HepG2 (cell line): ENCODE measurements around the gene OSBPL2. TPM values are rescaled to one million over a fixed set of nuclear protein-coding genes. Genes with fewer than 3 reads are reported as not detected.

Experiments used
- BHLHE40 ChIP-seq: IDR thresholded peaks from 2 replicates; pipeline ENCODE4 v1.6.1; 2011; ENCODE audit warnings: low read length, improper control_type of control experiment
- CBX5 ChIP-seq: sonication (generic); formaldehyde crosslinking; IDR thresholded peaks from 2 replicates; pipeline ENCODE4 v1.4.0; 2020; ENCODE audit warnings: missing genetic modification reagents, borderline replicate concordance
- CHD2 ChIP-seq: IDR thresholded peaks from 2 replicates; pipeline ENCODE4 v1.6.1; 2011; ENCODE audit warnings: low read depth, low read length, improper control_type of control experiment
- EP300 ChIP-seq, 3 experiments: sonication (generic) in 1 of 3; formaldehyde crosslinking in 1 of 3; IDR thresholded peaks; 2 replicates each; pipeline versions ENCODE4 v1.5.1 to v1.6.1; 2011 to 2020; ENCODE audit warnings: low read depth in 2 of 3, low read length in 2 of 3, borderline replicate concordance in 1 of 3, improper control_type of control experiment in 1 of 3, mild to moderate bottlenecking in 1 of 3, missing genetic modification reagents in 1 of 3, moderate library complexity in 1 of 3
- HMGA1 ChIP-seq: sonication (generic); formaldehyde crosslinking; conservative IDR thresholded peaks from 2 replicates; pipeline ENCODE4 v1.4.0; 2020; ENCODE audit warnings: missing genetic modification reagents
- HNF1B ChIP-seq: sonication (generic); formaldehyde crosslinking; IDR thresholded peaks from 2 replicates; pipeline ENCODE4 v1.5.1; 2020; ENCODE audit warnings: mild to moderate bottlenecking, moderate library complexity, missing genetic modification reagents
- HOXA7 ChIP-seq: sonication (generic); formaldehyde crosslinking; IDR thresholded peaks from 2 replicates; pipeline ENCODE4 v1.8.1; 2022; ENCODE audit warnings: mild to moderate bottlenecking, missing genetic modification reagents, moderate library complexity
- IRF9 ChIP-seq: sonication (generic); formaldehyde crosslinking; IDR thresholded peaks from 2 replicates; pipeline ENCODE4 v1.8.0; 2022; ENCODE audit warnings: missing genetic modification reagents, mild to moderate bottlenecking, borderline replicate concordance
- KAT7 ChIP-seq: IDR thresholded peaks from 2 replicates; pipeline ENCODE4 v1.6.1; 2018; ENCODE audit warnings: borderline replicate concordance, missing compliant biosample characterization
- LRRFIP1 ChIP-seq: sonication (generic); formaldehyde crosslinking; conservative IDR thresholded peaks from 2 replicates; pipeline ENCODE4 v1.4.0; 2020; ENCODE audit warnings: missing genetic modification reagents
- MED13 ChIP-seq: sonication (generic); formaldehyde crosslinking; IDR thresholded peaks from 2 replicates; pipeline ENCODE4 v1.5.0; 2020; ENCODE audit warnings: missing genetic modification reagents
- NFATC3 ChIP-seq: sonication (generic); formaldehyde crosslinking; IDR thresholded peaks from 2 replicates; pipeline ENCODE4 v1.5.1; 2020; ENCODE audit warnings: mild to moderate bottlenecking, missing genetic modification reagents
- PTBP1 ChIP-seq: fragments of 200-400 bp; formaldehyde crosslinking; IDR thresholded peaks from 2 replicates; pipeline ENCODE4 v1.6.1; 2018; ENCODE audit warnings: low read length, low read depth; ENCODE audit not compliant: poor library complexity, severe bottlenecking
- RBAK ChIP-seq: sonication (generic); formaldehyde crosslinking; IDR thresholded peaks from 2 replicates; pipeline ENCODE4 v1.5.1; 2020; ENCODE audit warnings: mild to moderate bottlenecking, missing genetic modification reagents
- TFAP4 ChIP-seq: sonication (generic); IDR thresholded peaks from 2 replicates; pipeline ENCODE4 v1.6.1; 2016; ENCODE audit warnings: low read depth, borderline replicate concordance
- U2AF2 ChIP-seq: fragments of 200-400 bp; formaldehyde crosslinking; IDR thresholded peaks from 2 replicates; pipeline ENCODE4 v1.6.1; 2017; ENCODE audit warnings: low read depth, mild to moderate bottlenecking, low read length
- ZBTB21 ChIP-seq: sonication (generic); formaldehyde crosslinking; IDR thresholded peaks from 2 replicates; pipeline ENCODE4 v1.4.0; 2020; ENCODE audit warnings: missing genetic modification reagents
- ZBTB7A ChIP-seq: sonication (generic); formaldehyde crosslinking; IDR thresholded peaks from 2 replicates; pipeline ENCODE4 v1.8.0; 2022; ENCODE audit warnings: mild to moderate bottlenecking, missing genetic modification reagents
- ZC3H13 ChIP-seq: sonication (generic); formaldehyde crosslinking; IDR thresholded peaks from 2 replicates; pipeline ENCODE4 v1.8.1; 2023; ENCODE audit warnings: mild to moderate bottlenecking, missing genetic modification reagents, moderate library complexity
- ZNF331 ChIP-seq: sonication (generic); formaldehyde crosslinking; IDR thresholded peaks from 2 replicates; pipeline ENCODE4 v1.4.0; 2020; ENCODE audit warnings: missing genetic modification reagents
- ZNF546 ChIP-seq: sonication (generic); formaldehyde crosslinking; conservative IDR thresholded peaks from 2 replicates; pipeline ENCODE4 v1.8.1; 2023; ENCODE audit warnings: mild to moderate bottlenecking, missing genetic modification reagents
- ZNF562 ChIP-seq: sonication (generic); formaldehyde crosslinking; IDR thresholded peaks from 2 replicates; pipeline ENCODE4 v1.8.0; 2022; ENCODE audit warnings: missing genetic modification reagents, borderline replicate concordance
- ZNF644 ChIP-seq: IDR thresholded peaks from 2 replicates; pipeline ENCODE4 v1.6.1; 2016; ENCODE audit warnings: low read depth
- ZNF7 ChIP-seq: IDR thresholded peaks from 2 replicates; pipeline ENCODE4 v1.6.1; 2016; ENCODE audit warnings: missing biosample characterization, missing genetic modification reagents
- ZNF724P ChIP-seq: sonication (generic); formaldehyde crosslinking; IDR thresholded peaks from 2 replicates; pipeline ENCODE4 v1.8.0; 2022; ENCODE audit warnings: missing genetic modification reagents, borderline replicate concordance
- ZSCAN25 ChIP-seq: sonication (generic); formaldehyde crosslinking; IDR thresholded peaks from 2 replicates; pipeline ENCODE4 v1.8.0; 2022; ENCODE audit warnings: mild to moderate bottlenecking, missing genetic modification reagents
- polyA plus RNA-seq, 8 experiments: library from polyadenylated mRNA; depleted of rRNA in 3 of 8; stranded (reverse) in 7 of 8; unstranded in 1 of 8; fragments of >200 nt; fragmentation: Illumina TruSeq in 4 of 8; extraction: Trizol in 4 of 8; gene quantifications; 2 replicates each; pipeline versions ENCODE4 v1.2.1 to v1.2.3, GENCODE V29; 2011 to 2016; ENCODE audit warnings: low read depth in 4 of 8, missing spikeins in 1 of 8, mixed read lengths in 1 of 8; ENCODE audit not compliant: insufficient read depth in 1 of 8
- total RNA-seq, 5 experiments: library from RNA; depleted of rRNA; stranded (reverse); fragments of >200 nt; fragmentation: Illumina TruSeq; extraction: Trizol; gene quantifications; 2 replicates each; pipeline ENCODE4 v1.2.3, GENCODE V29; 2016; ENCODE audit warnings: low read depth in 1 of 5

Gene OSBPL2
- total and polyA plus RNA-seq, 2 of the 13 experiments (the other 11 are each of a cell fraction or from before 2014, with no cell fraction given): 18.5 to 37.4 TPM

GRCh38 chr20:62238569-62239277, 402 bp downstream of the OSBPL2 start (continued):
- TF ChIP-seq LRRFIP1 (CRISPR knock-in tag) (no peak), NFATC3 (CRISPR knock-in tag) (no peak), ZBTB21 (no peak), BHLHE40 (no peak), CBX5 (CRISPR knock-in tag) (no peak), IRF9 (CRISPR knock-in tag) (no peak), ZNF7 (no peak), ZC3H13 (CRISPR knock-in tag) (peak; percentile 26; the same call in 1 of the 2 replicates), HMGA1 (CRISPR knock-in tag) (no peak), PTBP1 (no peak), MED13 (CRISPR knock-in tag) (no peak), ZNF331 (CRISPR knock-in tag) (no peak), CHD2 (no peak), KAT7 (CRISPR knock-in tag) (no peak; the same call in 1 of the 2 replicates), ZNF724P (CRISPR knock-in tag) (no peak), ZNF644 (no peak), EP300 (IDR thresholded peaks at IDR 0.05; ENCODE audit: low read depth in 2 of 2, low read length in 2 of 2) (no peak), EP300 (CRISPR knock-in tag; IDR thresholded peaks at IDR 0.05; ENCODE audit: borderline replicate concordance) (no peak), HOXA7 (0 out of 2 replicates have a peak, but pooled peaks have one; percentile 65), ZSCAN25 (CRISPR knock-in tag) (no peak), RBAK (CRISPR knock-in tag) (no peak), ZNF546 (CRISPR knock-in tag) (no peak), TFAP4 (no peak), HNF1B (CRISPR knock-in tag) (no peak), ZBTB7A (CRISPR knock-in tag) (no peak), U2AF2 (no peak), ZNF562 (no peak)
